ENCODE measurements around the gene RAMP3.

DNA sequence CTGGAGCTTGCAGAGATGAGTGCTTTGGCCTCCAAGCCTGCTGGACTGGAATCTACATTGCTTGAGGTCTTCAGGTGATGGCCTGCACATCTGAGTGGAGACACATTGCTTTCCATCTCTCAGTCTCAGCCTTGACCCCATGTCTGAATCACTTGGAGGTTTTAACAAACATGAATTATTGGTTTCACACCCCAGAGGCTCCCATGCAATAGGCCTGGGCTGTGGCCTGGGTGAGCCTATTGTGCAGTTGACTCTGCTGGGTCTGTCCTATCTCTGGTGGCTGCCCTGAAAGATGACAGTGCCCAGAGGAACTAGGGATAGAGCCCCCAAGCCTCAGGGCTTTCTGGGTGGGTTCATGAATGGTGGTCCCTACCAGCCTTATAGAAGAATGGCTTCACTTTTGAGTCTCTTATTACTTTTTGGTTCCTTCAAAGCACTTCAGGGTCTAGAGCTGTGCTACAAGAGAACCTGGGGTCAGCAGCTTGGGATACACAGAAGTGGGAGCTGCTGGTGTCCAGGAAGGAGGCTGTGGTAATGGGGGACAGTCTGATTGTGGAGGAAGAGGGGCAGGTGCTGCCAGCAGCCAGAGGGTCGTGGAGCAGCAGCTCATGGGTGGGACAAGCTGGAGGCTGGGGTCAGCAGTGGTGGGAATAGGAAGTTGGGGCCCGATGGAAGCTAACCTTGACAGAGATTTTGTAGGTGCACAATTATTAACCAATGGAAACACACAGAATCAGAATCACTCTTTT is 5.5 kb downstream of the RAMP3 start:
- no peak for TF ChIP-seq ZBTB7A (IDR thresholded peaks at IDR 0.05; ENCODE audit: low read depth)
- no peak for TF ChIP-seq MAX (IDR thresholded peaks at IDR 0.05)
- no peak for TF ChIP-seq EP300 (IDR thresholded peaks at IDR 0.05; ENCODE audit: borderline replicate concordance)
- TF ChIP-seq EGR1 (IDR thresholded peaks at IDR 0.05): no peak
- TF ChIP-seq TAF1 (IDR thresholded peaks at IDR 0.05; ENCODE audit: low read depth): no peak
- no peak for TF ChIP-seq RAD21 (IDR thresholded peaks at IDR 0.05; ENCODE audit: low read depth)
